Adipocyte (in vitro differentiated cells): Measurements from ENCODE around the gene SH3BP5.

Source experiments
- DNase-seq: peaks from one replicate; pipeline ENCODE4 v3.0.0-alpha.2; 2015; ENCODE audit warnings: low read depth
- H3K27me3 ChIP-seq: replicated peaks from 2 replicates; pipeline ENCODE4 v1.7.0; 2013; ENCODE audit warnings: mild to moderate bottlenecking, low read length, moderate library complexity; ENCODE audit not compliant: control insufficient read depth, insufficient read depth
- H3K36me3 ChIP-seq: 2 replicates; pipeline ENCODE4 v1.7.0; 2013; ENCODE audit warnings: low read length, mild to moderate bottlenecking, moderate library complexity; ENCODE audit not compliant: control insufficient read depth, insufficient read depth, severe bottlenecking
- H3K4me1 ChIP-seq: 2 replicates; pipeline ENCODE4 v1.7.0; 2013; ENCODE audit warnings: mild to moderate bottlenecking, low read length, moderate library complexity; ENCODE audit not compliant: control insufficient read depth, insufficient read depth
- H3K4me3 ChIP-seq: 2 replicates; pipeline ENCODE4 v1.7.0; 2013; ENCODE audit warnings: mild to moderate bottlenecking, low read length, moderate library complexity
- H3K9ac ChIP-seq: 2 replicates; pipeline ENCODE4 v1.7.0; 2013; ENCODE audit warnings: mild to moderate bottlenecking, low read length, moderate library complexity
- H3K9me3 ChIP-seq: 2 replicates; pipeline ENCODE4 v1.7.0; 2013; ENCODE audit warnings: mild to moderate bottlenecking, low read length, moderate library complexity; ENCODE audit not compliant: control insufficient read depth

Gene SH3BP5

GRCh38 chr3:15331606-15332404, 581 bp downstream of the SH3BP5 start:
- peak; percentile 63 for DNase-seq
- Histone ChIP-seq H3K27me3 (no peaks in the 10 kb centered on the region), H3K9ac (peak overlapping the region; percentile 94), H3K9me3 (no peaks in the 10 kb centered on the region), H3K4me1 (peaks cover 50% of the 10 kb centered on the region), H3K36me3 (no peaks in the 10 kb centered on the region), H3K4me3 (peak overlapping the region; percentile 96)

- H3K4me1 ChIP-seq: peaks cover 50% of the 10 kb centered on the region
- H3K9me3 ChIP-seq: no peaks in the 10 kb centered on the region
- DNase-seq: no peak
Observed at GRCh38 chr3:15331072-15331605, 1.2 kb downstream of the SH3BP5 start.

GRCh38 chr3:15330031-15330596, 2.3 kb downstream of the SH3BP5 start:
- peak; percentile 95 for DNase-seq
- H3K4me1 ChIP-seq: peaks cover 58% of the 10 kb centered on the region

More at GRCh38 chr3:15331072-15331605, 1.2 kb downstream of the SH3BP5 start:
- Histone ChIP-seq H3K36me3 (no peaks in the 10 kb centered on the region), H3K4me3 (peak overlapping the region; percentile 96), H3K9ac (peak overlapping the region; percentile 94), H3K27me3 (no peaks in the 10 kb centered on the region)

GRCh38 chr3:15329046-15330005, 3.1 kb downstream of the SH3BP5 start:
- no peak for DNase-seq
- Histone ChIP-seq H3K27me3 (no peaks in the 10 kb centered on the region), H3K9ac (peak overlapping the region; percentile 72), H3K9me3 (no peaks in the 10 kb centered on the region), H3K4me1 (peaks cover 66% of the 10 kb centered on the region), H3K4me3 (peak overlapping the region; percentile 96), H3K36me3 (no peaks in the 10 kb centered on the region)

More at GRCh38 chr3:15330031-15330596, 2.3 kb downstream of the SH3BP5 start:
- peak overlapping the region; percentile 94 for H3K9ac ChIP-seq
- no peaks in the 10 kb centered on the region for H3K27me3 ChIP-seq
- H3K9me3 ChIP-seq: no peaks in the 10 kb centered on the region
- peak overlapping the region; percentile 96 for H3K4me3 ChIP-seq
- H3K36me3 ChIP-seq: no peaks in the 10 kb centered on the region

- Histone ChIP-seq H3K4me3 (no peak overlapping the region), H3K36me3 (no peaks in the 10 kb centered on the region), H3K9ac (peak overlapping the region; percentile 13), H3K27me3 (no peaks in the 10 kb centered on the region), H3K9me3 (no peaks in the 10 kb centered on the region), H3K4me1 (peaks cover 79% of the 10 kb centered on the region)
- peak; percentile 80 for DNase-seq
Observed at GRCh38 chr3:15327941-15328340, 4.4 kb downstream of the SH3BP5 start.

GRCh38 chr3:15326673-15327072, 5.7 kb downstream of the SH3BP5 start:
- no peaks in the 10 kb centered on the region for H3K9me3 ChIP-seq
- peaks cover 79% of the 10 kb centered on the region for H3K4me1 ChIP-seq
- H3K27me3 ChIP-seq: no peaks in the 10 kb centered on the region
- no peaks in the 10 kb centered on the region for H3K36me3 ChIP-seq
- H3K4me3 ChIP-seq: no peak overlapping the region
- no peak for DNase-seq
- no peak overlapping the region for H3K9ac ChIP-seq

- DNase-seq: peak; percentile 32
- no peak overlapping the region for H3K4me3 ChIP-seq
- no peaks in the 10 kb centered on the region for H3K9me3 ChIP-seq
- H3K36me3 ChIP-seq: no peaks in the 10 kb centered on the region
- peaks cover 78% of the 10 kb centered on the region for H3K4me1 ChIP-seq
- H3K27me3 ChIP-seq: no peaks in the 10 kb centered on the region
- peak overlapping the region; percentile 73 for H3K9ac ChIP-seq
Observed at GRCh38 chr3:15326037-15326436, 6.3 kb downstream of the SH3BP5 start.

GRCh38 chr3:15325228-15325627, 7.2 kb downstream of the SH3BP5 start:
- peak; percentile 90 for DNase-seq
- Histone ChIP-seq H3K9me3 (no peaks in the 10 kb centered on the region), H3K36me3 (no peaks in the 10 kb centered on the region), H3K4me3 (no peak overlapping the region), H3K4me1 (peaks cover 78% of the 10 kb centered on the region), H3K27me3 (no peaks in the 10 kb centered on the region), H3K9ac (peak overlapping the region; percentile 73)

- Histone ChIP-seq H3K36me3 (no peaks in the 10 kb centered on the region), H3K27me3 (no peaks in the 10 kb centered on the region), H3K9ac (peak overlapping the region; percentile 73), H3K4me1 (peaks cover 78% of the 10 kb centered on the region), H3K9me3 (no peaks in the 10 kb centered on the region), H3K4me3 (peak overlapping the region; percentile 47)
- DNase-seq: peak; percentile 33
Observed at GRCh38 chr3:15324379-15324808, 8.0 kb downstream of the SH3BP5 start.

GRCh38 chr3:15323063-15323462, 9.3 kb downstream of the SH3BP5 start:
- H3K4me1 ChIP-seq: peaks cover 79% of the 10 kb centered on the region
- H3K9ac ChIP-seq: no peak overlapping the region
- no peak for DNase-seq
- no peaks in the 10 kb centered on the region for H3K27me3 ChIP-seq
- H3K9me3 ChIP-seq: no peaks in the 10 kb centered on the region
- no peak overlapping the region for H3K4me3 ChIP-seq
- no peaks in the 10 kb centered on the region for H3K36me3 ChIP-seq
